GM12875 (cell line): ENCODE measurements around the gene SLF1.
A peak's percentile ranks its signal among the peaks of the same experiment; 100 is the strongest.

Experiments used
- H3K4me3 ChIP-seq: one replicate; pipeline ENCODE4 v1.5.1; 2011; ENCODE audit warnings: low read depth, low read length, control low read depth
- CTCF ChIP-seq: IDR thresholded peaks from 2 replicates; pipeline ENCODE4 v1.5.1; 2011; ENCODE audit warnings: low read depth, mild to moderate bottlenecking, control low read depth, inconsistent platforms, low read length, moderate library complexity, borderline replicate concordance; ENCODE audit not compliant: insufficient read depth

SLF1 gene

GRCh38 chr5:94614156-94614805, 4.2 kb upstream of the SLF1 start:
- TF ChIP-seq CTCF: no peak
- H3K4me3 ChIP-seq: no peak overlapping the region

GRCh38 chr5:94615862-94616261, 2.6 kb upstream of the SLF1 start:
- no peak overlapping the region for H3K4me3 ChIP-seq
- no peak for TF ChIP-seq CTCF

- TF ChIP-seq CTCF: no peak
- H3K4me3 ChIP-seq: peak overlapping the region; percentile 81
Observed at GRCh38 chr5:94618029-94618492, 408 bp upstream of the SLF1 start.

- TF ChIP-seq CTCF: no peak
- H3K4me3 ChIP-seq: no peak overlapping the region
Observed at GRCh38 chr5:94620256-94620655, 1.8 kb downstream of the SLF1 start.

- H3K4me3 ChIP-seq: no peak overlapping the region
- TF ChIP-seq CTCF: no peak
Observed at GRCh38 chr5:94621763-94622162, 3.3 kb downstream of the SLF1 start.

GRCh38 chr5:94623011-94623410, 4.5 kb downstream of the SLF1 start:
- H3K4me3 ChIP-seq: no peak overlapping the region
- TF ChIP-seq CTCF: no peak

- no peak for TF ChIP-seq CTCF
- H3K4me3 ChIP-seq: no peak overlapping the region
Observed at GRCh38 chr5:94623877-94624276, 5.4 kb downstream of the SLF1 start.
